HepG2 (cell line): Measurements from ENCODE around the gene AKR1A1. TPM values are rescaled to one million over a fixed set of nuclear protein-coding genes. Genes with fewer than 3 reads are reported as not detected.

Experiments used
- ATAC-seq: fragments of 200-7000 bp; cut with Tn5 transposase; 3 replicates; pipeline ENCODE4 v1.9.1; 2020; ENCODE audit warnings: mild to moderate bottlenecking, moderate library complexity
- BruUV-seq: library from RNA; stranded (reverse); fragments of 400-500 nt; replicated peaks from 2 replicates; lab custom pipeline; 2021; lab: Mats Ljungman, UMichigan
- CTCF ChIA-PET: fragments of 300-600 bp; formaldehyde crosslinking; extraction: SDS; loops from one replicate; lab custom pipeline; 2021; ENCODE audit warnings: low total read pairs, inconsistent platforms, low intra/inter-chr PET ratio; lab: Yijun Ruan, JAX
- POLR2A ChIA-PET: fragments of 350-600 bp; sonication (Branson Sonifier 250); formaldehyde crosslinking; loops from one replicate; lab custom pipeline; 2020; ENCODE audit warnings: antibody characterized with exemption, inconsistent platforms; lab: Yijun Ruan, JAX
- DNase-seq: peaks from one replicate; pipeline ENCODE4 v3.0.0-alpha.2; 2015; ENCODE audit warnings: low spot score
- FAIRE-seq: peaks from 3 replicates; lab custom pipeline; 2011; peaks lifted over from hg19 to GRCh38; lab: Jason Lieb, UNC
- H2AFZ ChIP-seq: one replicate; pipeline ENCODE4 v1.6.1; 2011; ENCODE audit warnings: low read length, inconsistent platforms
- H3K27ac ChIP-seq: fragments of 300-600 bp; 3 replicates; pipeline ENCODE4 v1.8.0; 2011; ENCODE audit warnings: mixed run types, mild to moderate bottlenecking, mixed read lengths, low read length, inconsistent platforms; ENCODE audit not compliant: insufficient read depth; ENCODE audit errors: extremely low read length
- H3K27me3 ChIP-seq, 2 experiments: fragments of 200-600 bp in 1 of 2; 2 replicates in 1 of 2; 3 replicates in 1 of 2; pipeline versions ENCODE4 v1.6.0 to v1.8.0; 2011; ENCODE audit warnings: low read length in 2 of 2, mild to moderate bottlenecking in 2 of 2, moderate library complexity in 2 of 2, inconsistent platforms in 1 of 2; ENCODE audit not compliant: insufficient read depth in 2 of 2, control insufficient read depth in 1 of 2
- H3K36me3 ChIP-seq, 2 experiments: fragments of 200-600 bp in 1 of 2; replicated peaks in 1 of 2; 2 replicates in 1 of 2; 3 replicates in 1 of 2; pipeline versions ENCODE4 v1.5.1 to v1.8.0; 2011; ENCODE audit warnings: low read length in 2 of 2, inconsistent platforms in 1 of 2; ENCODE audit not compliant: insufficient read depth in 2 of 2, control insufficient read depth in 1 of 2
- H3K4me1 ChIP-seq: 2 replicates; pipeline ENCODE4 v1.5.1; 2012; ENCODE audit warnings: low read length, inconsistent platforms; ENCODE audit not compliant: insufficient read depth
- H3K4me2 ChIP-seq: 2 replicates; pipeline ENCODE4 v1.6.0; 2011; ENCODE audit warnings: low read depth, low read length, inconsistent platforms
- H3K4me3 ChIP-seq, 3 experiments: fragments of 200-600 bp in 1 of 3; sonication (generic), shearing (Covaris generic) in 1 of 3; replicated peaks in 1 of 3; 2 replicates each; pipeline ENCODE4 v1.5.1; 2011 to 2016; ENCODE audit warnings: low read length in 3 of 3, inconsistent platforms in 2 of 3, low read depth in 2 of 3, mild to moderate bottlenecking in 2 of 3, control low read depth in 1 of 3, mixed read lengths in 1 of 3; ENCODE audit not compliant: insufficient read depth in 1 of 3
- H3K79me2 ChIP-seq: one replicate; pipeline ENCODE4 v1.6.1; 2011; ENCODE audit warnings: low read length, inconsistent platforms; ENCODE audit not compliant: insufficient read depth
- H3K9ac ChIP-seq: 2 replicates; pipeline ENCODE4 v1.6.0; 2011; ENCODE audit warnings: mild to moderate bottlenecking, low read depth, low read length, inconsistent platforms; ENCODE audit not compliant: insufficient read depth
- H3K9me3 ChIP-seq: 2 replicates; pipeline ENCODE4 v1.5.1; 2012; ENCODE audit warnings: mild to moderate bottlenecking, low read length
- H4K20me1 ChIP-seq: 2 replicates; pipeline ENCODE4 v1.6.0; 2011; ENCODE audit warnings: inconsistent platforms, mild to moderate bottlenecking, low read length, moderate library complexity; ENCODE audit not compliant: insufficient read depth
- FOXO4 ChIP-seq: sonication (generic); formaldehyde crosslinking; conservative IDR thresholded peaks from 2 replicates; pipeline ENCODE4 v1.8.1; 2023; ENCODE audit warnings: missing genetic modification reagents
- HDAC2 ChIP-seq: sonication (generic); formaldehyde crosslinking; IDR thresholded peaks from 2 replicates; pipeline ENCODE4 v1.4.0; 2020; ENCODE audit warnings: missing genetic modification reagents
- HNRNPH1 ChIP-seq: fragments of 200-400 bp; formaldehyde crosslinking; optimal IDR thresholded peaks from 2 replicates; pipeline ENCODE3; 2017; ENCODE audit warnings: mild to moderate bottlenecking, low read depth, low read length
- KLF6 ChIP-seq: IDR thresholded peaks from 2 replicates; pipeline ENCODE4 v1.8.0; 2016; ENCODE audit warnings: missing biosample characterization, missing genetic modification reagents
- MXI1 ChIP-seq: IDR thresholded peaks from 3 replicates; pipeline ENCODE4 v1.6.1; 2012; ENCODE audit warnings: low read depth, low read length, inconsistent platforms, borderline replicate concordance
- NPAS2 ChIP-seq: sonication (generic); formaldehyde crosslinking; IDR thresholded peaks from 2 replicates; pipeline ENCODE4 v1.8.0; 2022; ENCODE audit warnings: mild to moderate bottlenecking, missing genetic modification reagents, borderline replicate concordance
- PHF20 ChIP-seq: sonication (generic); formaldehyde crosslinking; IDR thresholded peaks from 2 replicates; pipeline ENCODE4 v1.5.0; 2020; ENCODE audit warnings: mild to moderate bottlenecking, missing genetic modification reagents
- ZNF44 ChIP-seq: sonication (generic); formaldehyde crosslinking; IDR thresholded peaks from 2 replicates; pipeline ENCODE4 v1.5.1; 2020; ENCODE audit warnings: mild to moderate bottlenecking, missing genetic modification reagents
- ZNF510 ChIP-seq: sonication (generic); formaldehyde crosslinking; IDR thresholded peaks from 2 replicates; pipeline ENCODE4 v1.4.0; 2020; ENCODE audit warnings: low read depth, mild to moderate bottlenecking, missing genetic modification reagents
- ZNF709 ChIP-seq: sonication (generic); formaldehyde crosslinking; IDR thresholded peaks from 2 replicates; pipeline ENCODE4 v1.5.0; 2020; ENCODE audit warnings: mild to moderate bottlenecking, missing genetic modification reagents
- ZNF891 ChIP-seq: sonication (generic); formaldehyde crosslinking; IDR thresholded peaks from 2 replicates; pipeline ENCODE4 v1.5.0; 2020; ENCODE audit warnings: mild to moderate bottlenecking, missing genetic modification reagents
- ZSCAN12 ChIP-seq: sonication (generic); formaldehyde crosslinking; IDR thresholded peaks from 2 replicates; pipeline ENCODE4 v1.9.0; 2021; ENCODE audit warnings: mild to moderate bottlenecking, missing genetic modification reagents
- WGBS: methylation state at CpG from one replicate; pipeline ENCODE4 v1.1.6; 2017; ENCODE audit warnings: low lambda C conversion rate; 5-methylcytosine and 5-hydroxymethylcytosine counted together
- in situ Hi-C: cut with HindIII; loops from 2 replicates; pipeline ENCODE4 v1.10.0; 2017; ENCODE audit warnings: low pct_unique_long_range_greater_than_20kb; ENCODE audit not compliant: extremely low pct_ligation_motif_present
- intact Hi-C: fragments of 100-400 bp; cut with micrococcal nuclease; formaldehyde crosslinking; loops from one replicate; pipeline ENCODE4 v1.10.0; 2022; ENCODE audit not compliant: unreplicated experiment
- polyA plus RNA-seq, 8 experiments: library from polyadenylated mRNA; depleted of rRNA in 3 of 8; stranded (reverse) in 7 of 8; unstranded in 1 of 8; fragments of >200 nt; fragmentation: Illumina TruSeq in 4 of 8; extraction: Trizol in 4 of 8; gene quantifications; 2 replicates each; pipeline versions ENCODE4 v1.2.1 to v1.2.3, GENCODE V29; 2011 to 2016; ENCODE audit warnings: low read depth in 4 of 8, missing spikeins in 1 of 8, mixed read lengths in 1 of 8; ENCODE audit not compliant: insufficient read depth in 1 of 8
- total RNA-seq, 5 experiments: library from RNA; depleted of rRNA; stranded (reverse); fragments of >200 nt; fragmentation: Illumina TruSeq; extraction: Trizol; gene quantifications; 2 replicates each; pipeline ENCODE4 v1.2.3, GENCODE V29; 2016; ENCODE audit warnings: low read depth in 1 of 5
- TF ChIP-seq, protein P1 (sequence below): sonication (generic); formaldehyde crosslinking; IDR thresholded peaks from 2 replicates; pipeline ENCODE4 v1.8.0; 2022; ENCODE audit warnings: mild to moderate bottlenecking, missing genetic modification reagents

The AKR1A1 gene
- total and polyA plus RNA-seq, 2 of the 13 experiments (the other 11 are each of a cell fraction or from before 2014, with no cell fraction given): 181 to 217 TPM

DNA sequence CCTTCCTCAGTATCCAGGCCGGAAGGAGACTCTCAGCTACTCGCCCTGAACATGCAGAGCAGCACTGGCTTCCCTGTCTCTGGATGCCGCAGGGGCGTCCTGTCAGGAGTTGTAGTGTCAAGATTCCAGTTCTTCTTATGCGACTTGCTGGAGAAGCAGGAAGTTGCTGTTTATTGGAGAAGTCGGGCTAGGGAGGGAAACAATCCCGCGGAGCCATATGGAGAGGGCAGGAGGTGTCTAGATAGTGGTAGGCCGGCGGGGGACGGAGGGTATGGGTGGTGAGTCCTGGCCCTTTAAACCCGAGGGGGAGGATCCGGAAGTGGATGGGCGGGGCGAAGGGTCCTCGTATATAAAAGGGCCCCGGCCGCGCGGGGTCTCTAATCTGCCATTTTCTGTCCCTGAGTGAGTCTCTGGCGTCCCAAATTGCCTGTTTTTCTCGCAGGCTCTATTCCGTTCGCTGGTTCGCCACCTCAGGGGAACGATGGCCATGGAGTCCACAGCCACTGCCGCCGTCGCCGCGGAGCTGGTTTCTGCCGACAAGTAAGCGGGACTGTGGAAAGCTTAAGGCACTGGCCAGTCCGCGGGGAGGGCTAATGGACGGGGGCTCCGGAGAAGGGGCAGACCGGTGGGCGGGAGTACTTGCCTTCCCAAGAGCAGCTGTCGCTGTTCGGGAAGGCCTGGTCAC, 33.2 kb downstream of the AKR1A1 start, which contains the start of gene NASP (continued):
- TF ChIP-seq ZNF891 (CRISPR knock-in tag) (peak; percentile 28; the same call in 1 of the 2 replicates), ZNF44 (CRISPR knock-in tag) (no peak; the same call in 1 of the 2 replicates), HDAC2 (CRISPR knock-in tag) (peak; percentile 2; the same call in 1 of the 2 replicates), HNRNPH1 (no peak), ZNF709 (CRISPR knock-in tag) (peak; percentile 56; the same call in 1 of the 2 replicates), ZSCAN12 (CRISPR knock-in tag) (no peak), ZNF510 (CRISPR knock-in tag) (no peak), FOXO4 (CRISPR knock-in tag) (no peak)

- H3K79me2 ChIP-seq: peaks cover 54% of the 10 kb centered on the region
- peak overlapping the region; percentile 90 to 96 (median 95) for H3K4me3 ChIP-seq
- ATAC-seq (peak; percentile 57), FAIRE-seq (no peak), DNase-seq (peak; percentile 85)
- peaks cover 0 to 8% of the 10 kb centered on the region in 2 experiments; a peak in 2 of 5 replicates for H3K36me3 ChIP-seq
- H3K9me3 ChIP-seq: no peaks in the 10 kb centered on the region
- in situ Hi-C loops: loop anchor here (25.0 kb wide), 1 partner anchor 222 kb away; no protein-coding TSS in a partner anchor
- intact Hi-C loops: loop anchor here (2.0 to 5.0 kb wide), 2 partner anchors 34 to 168 kb away; partner anchors contain the start of genes AKR1A1 and IPP
- POLR2A ChIA-PET: interaction anchor here (0.6 to 4.5 kb wide), 18 partner anchors 14 to 303 kb away, joined by 3 to 79 read pairs (median 4); partner anchors contain the start of genes AKR1A1, CCDC163, GPBP1L1 and MMACHC
- H3K4me2 ChIP-seq: peak overlapping the region; percentile 82
- H3K27me3 ChIP-seq: no peaks in the 10 kb centered on the region; a peak in 2 of 5 replicates
- peaks cover 36% of the 10 kb centered on the region for H4K20me1 ChIP-seq
- under 1% methylated on average over 34 of the region's 59 CpGs for WGBS
- H3K27ac ChIP-seq: peak overlapping the region; percentile 98
- peak overlapping the region; percentile 99 for H3K9ac ChIP-seq
- H2AFZ ChIP-seq: no peak overlapping the region
- peaks cover 44% of the 10 kb centered on the region for H3K4me1 ChIP-seq
- CTCF ChIA-PET: no interaction called here
- BruUV-seq: TSS peak; percentile 75
- TF ChIP-seq, protein P1, sequence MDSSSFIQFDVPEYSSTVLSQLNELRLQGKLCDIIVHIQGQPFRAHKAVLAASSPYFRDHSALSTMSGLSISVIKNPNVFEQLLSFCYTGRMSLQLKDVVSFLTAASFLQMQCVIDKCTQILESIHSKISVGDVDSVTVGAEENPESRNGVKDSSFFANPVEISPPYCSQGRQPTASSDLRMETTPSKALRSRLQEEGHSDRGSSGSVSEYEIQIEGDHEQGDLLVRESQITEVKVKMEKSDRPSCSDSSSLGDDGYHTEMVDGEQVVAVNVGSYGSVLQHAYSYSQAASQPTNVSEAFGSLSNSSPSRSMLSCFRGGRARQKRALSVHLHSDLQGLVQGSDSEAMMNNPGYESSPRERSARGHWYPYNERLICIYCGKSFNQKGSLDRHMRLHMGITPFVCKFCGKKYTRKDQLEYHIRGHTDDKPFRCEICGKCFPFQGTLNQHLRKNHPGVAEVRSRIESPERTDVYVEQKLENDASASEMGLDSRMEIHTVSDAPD: no peak
- no peak for TF ChIP-seq NPAS2
- no peak; the same call in 1 of the 2 replicates for TF ChIP-seq KLF6 (CRISPR knock-in tag)
- no peak for TF ChIP-seq PHF20 (CRISPR knock-in tag)
- peak; percentile 64; the same call in 1 of the 3 replicates for TF ChIP-seq MXI1
Measured at GRCh38 chr1:45584351-45585109, 33.9 kb downstream of the AKR1A1 start.
